A673 (cell line): Measurements from ENCODE around the gene ECHS1.

Experiments used
- CTCF ChIP-seq: fragments of 300-800, 200-600 bp; sonication (generic); conservative IDR thresholded peaks from 2 replicates; pipeline ENCODE4 v1.5.1; 2017; ENCODE audit warnings: low read depth, mild to moderate bottlenecking, antibody characterized with exemption, low read length, moderate library complexity, mixed read lengths
- EZH2 ChIP-seq: fragments of 200-600 bp; sonication (generic); IDR thresholded peaks from 2 replicates; pipeline ENCODE4 v1.6.1; 2017; ENCODE audit warnings: borderline replicate concordance, low read depth, mild to moderate bottlenecking, mixed read lengths, antibody characterized with exemption, low read length; ENCODE audit not compliant: poor library complexity, severe bottlenecking

- TF ChIP-seq CTCF (no peak), EZH2 (no peak)
Measured at GRCh38 chr10:133364645-133365431, 8.3 kb downstream of the ECHS1 start.
